Lower lobe of right lung (tissue), 2 donors: ENCODE data around the gene FBXW7. TPM values are rescaled to one million over a fixed set of nuclear protein-coding genes. Genes with fewer than 3 reads are reported as not detected.

Experiments
- ATAC-seq, 2 donors: fragments of 200-7000 bp; cut with Tn5 transposase; one replicate each; pipeline ENCODE4 v1.9.1; 2020 to 2022; ENCODE audit warnings: mild to moderate bottlenecking in 2 of 2, moderate library complexity in 2 of 2
- DNase-seq: peaks from one replicate; pipeline ENCODE4 v3.0.0-alpha.2; 2020
- H3K27ac ChIP-seq: fragments of 200-600 bp; one replicate; pipeline ENCODE4 v1.8.0; 2022
- H3K27me3 ChIP-seq: fragments of 200-600 bp; one replicate; pipeline ENCODE4 v1.8.0; 2022; ENCODE audit warnings: low read depth
- H3K36me3 ChIP-seq: fragments of 200-600 bp; one replicate; pipeline ENCODE4 v1.8.0; 2022; ENCODE audit warnings: mild to moderate bottlenecking
- H3K4me1 ChIP-seq: fragments of 200-600 bp; one replicate; pipeline ENCODE4 v1.8.0; 2022
- H3K4me3 ChIP-seq: fragments of 200-600 bp; one replicate; pipeline ENCODE4 v1.8.0; 2022; ENCODE audit warnings: mild to moderate bottlenecking
- H3K9me3 ChIP-seq: fragments of 200-600 bp; one replicate; pipeline ENCODE4 v1.8.0; 2022
- intact Hi-C: fragments of 100-400 bp; cut with DNase I; formaldehyde crosslinking; loops from one replicate; pipeline ENCODE4 v1.11.0; 2022
- total RNA-seq: library from RNA; stranded (reverse); fragmentation: NEBNext Ultra II Directional; extraction: Animal tissue kit (Norgen Biotek cat#: 25700); gene quantifications from one replicate; pipeline ENCODE4 v1.2.1, GENCODE V29; 2021
- TF ChIP-seq, protein P1 (sequence below): fragments of 200-600 bp; IDR thresholded peaks from one replicate; pipeline ENCODE4 v1.8.0; 2022; ENCODE audit warnings: antibody characterized with exemption, mild to moderate bottlenecking
- donor health status: DM: no; HTN: yes; CAD: no; lungs with severe emphysema.

Gene FBXW7
- total RNA-seq, 1 donor from 2014 or later, result 39.6 TPM

DNA sequence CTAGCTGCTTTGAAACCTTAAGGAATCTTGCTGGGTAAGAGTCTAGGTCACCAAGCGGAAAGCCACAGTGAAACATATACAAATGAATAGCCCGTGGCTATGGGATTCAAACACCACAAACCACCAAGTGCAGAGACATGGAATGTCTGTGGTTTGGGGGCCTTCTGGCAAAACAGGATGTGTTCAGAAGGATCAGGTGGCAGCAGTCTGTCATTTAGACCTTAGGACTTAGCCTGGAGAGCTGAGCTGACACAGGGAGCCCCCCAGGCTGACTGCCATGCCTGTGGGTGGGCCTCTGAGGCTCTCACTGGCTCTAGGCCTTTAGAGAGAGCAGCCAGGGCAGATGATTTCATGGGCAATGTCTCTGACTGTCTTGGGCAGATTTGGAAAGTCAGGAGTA lies 225.6 kb downstream of the FBXW7 start:
- H3K9me3 ChIP-seq, result no peaks in the 10 kb centered on the region
- intact Hi-C loops, result no loop called here
- TF ChIP-seq, protein P1, sequence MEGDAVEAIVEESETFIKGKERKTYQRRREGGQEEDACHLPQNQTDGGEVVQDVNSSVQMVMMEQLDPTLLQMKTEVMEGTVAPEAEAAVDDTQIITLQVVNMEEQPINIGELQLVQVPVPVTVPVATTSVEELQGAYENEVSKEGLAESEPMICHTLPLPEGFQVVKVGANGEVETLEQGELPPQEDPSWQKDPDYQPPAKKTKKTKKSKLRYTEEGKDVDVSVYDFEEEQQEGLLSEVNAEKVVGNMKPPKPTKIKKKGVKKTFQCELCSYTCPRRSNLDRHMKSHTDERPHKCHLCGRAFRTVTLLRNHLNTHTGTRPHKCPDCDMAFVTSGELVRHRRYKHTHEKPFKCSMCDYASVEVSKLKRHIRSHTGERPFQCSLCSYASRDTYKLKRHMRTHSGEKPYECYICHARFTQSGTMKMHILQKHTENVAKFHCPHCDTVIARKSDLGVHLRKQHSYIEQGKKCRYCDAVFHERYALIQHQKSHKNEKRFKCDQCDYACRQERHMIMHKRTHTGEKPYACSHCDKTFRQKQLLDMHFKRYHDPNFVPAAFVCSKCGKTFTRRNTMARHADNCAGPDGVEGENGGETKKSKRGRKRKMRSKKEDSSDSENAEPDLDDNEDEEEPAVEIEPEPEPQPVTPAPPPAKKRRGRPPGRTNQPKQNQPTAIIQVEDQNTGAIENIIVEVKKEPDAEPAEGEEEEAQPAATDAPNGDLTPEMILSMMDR, result no peak
- no peak for ATAC-seq
- no peaks in the 10 kb centered on the region for H3K27me3 ChIP-seq
- no peak overlapping the region for H3K27ac ChIP-seq
- H3K4me1 ChIP-seq, result no peaks in the 10 kb centered on the region
- no peak overlapping the region for H3K4me3 ChIP-seq
- no peaks in the 10 kb centered on the region for H3K36me3 ChIP-seq
- no peak for DNase-seq

DNA sequence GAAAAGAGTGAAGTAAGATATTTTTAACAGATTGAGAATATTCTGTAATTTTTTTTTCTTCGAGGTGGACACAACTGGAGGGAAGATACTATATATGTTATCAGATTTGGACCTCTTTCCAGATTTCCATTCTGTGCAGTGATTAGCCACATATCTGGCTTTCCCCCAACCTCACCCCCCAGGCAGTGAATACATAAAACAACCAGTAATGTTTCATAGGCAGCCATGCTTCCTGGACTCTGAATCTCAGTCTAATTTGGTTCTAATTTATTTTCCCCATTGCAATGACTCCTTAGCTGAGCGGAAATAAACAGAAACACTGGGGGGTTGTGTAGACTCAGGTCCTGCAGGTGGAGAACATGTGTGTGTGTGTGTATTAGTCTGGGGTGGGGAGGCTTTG lies 226.5 kb downstream of the FBXW7 start:
- no peak overlapping the region for H3K4me3 ChIP-seq
- H3K9me3 ChIP-seq, result no peaks in the 10 kb centered on the region
- H3K4me1 ChIP-seq, result no peaks in the 10 kb centered on the region
- no peak overlapping the region for H3K27ac ChIP-seq
- intact Hi-C loops, result no loop called here
- ATAC-seq (no peak), DNase-seq (no peak)
- TF ChIP-seq, protein P1, result no peak
- no peaks in the 10 kb centered on the region for H3K36me3 ChIP-seq
- no peaks in the 10 kb centered on the region for H3K27me3 ChIP-seq

DNA sequence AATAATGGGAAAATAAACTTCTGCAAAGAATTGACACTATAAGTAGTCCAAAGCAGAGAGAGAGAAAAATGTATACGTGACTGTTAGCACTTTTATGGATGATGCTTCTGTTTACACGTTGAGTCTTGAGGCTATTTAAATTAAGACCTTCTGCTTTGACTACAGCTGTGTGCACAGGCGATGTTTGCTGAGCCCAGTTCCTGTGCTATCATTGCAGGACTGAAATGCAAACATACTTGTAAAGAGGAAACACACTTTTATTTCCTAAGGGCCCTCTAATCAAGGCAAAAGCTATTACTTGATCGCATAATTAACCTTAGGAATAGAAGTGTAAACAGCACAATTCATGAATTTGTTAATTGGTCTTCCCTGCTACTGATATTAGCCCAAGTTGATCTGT lies 226.9 kb downstream of the FBXW7 start:
- Histone ChIP-seq H3K4me1 (no peaks in the 10 kb centered on the region), H3K27me3 (no peaks in the 10 kb centered on the region), H3K27ac (no peak overlapping the region), H3K36me3 (no peaks in the 10 kb centered on the region), H3K4me3 (no peak overlapping the region), H3K9me3 (no peaks in the 10 kb centered on the region)
- intact Hi-C loops, result no loop called here
- ATAC-seq, result no peak
- DNase-seq, result no peak
- TF ChIP-seq, protein P1, result no peak

DNA sequence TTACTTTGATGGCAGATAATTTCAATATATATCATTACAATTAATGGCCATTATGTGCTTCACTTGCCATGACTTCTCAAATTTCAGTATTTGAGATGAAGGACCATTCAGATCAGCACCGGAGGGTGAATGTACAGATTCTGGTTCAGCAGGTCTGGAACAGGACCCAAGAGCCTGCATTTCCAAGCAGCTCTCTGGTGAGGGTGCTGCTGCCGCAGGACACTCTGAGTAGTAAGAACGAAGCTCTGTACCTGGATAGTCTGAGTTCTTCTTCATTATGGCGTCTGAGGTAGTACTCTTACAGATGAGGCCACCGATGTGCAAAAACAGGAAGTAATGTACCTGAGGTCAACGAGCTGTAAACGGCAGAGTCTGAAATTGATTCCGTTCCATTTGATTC lies 228.2 kb downstream of the FBXW7 start:
- Histone ChIP-seq H3K9me3 (no peaks in the 10 kb centered on the region), H3K36me3 (no peaks in the 10 kb centered on the region), H3K4me3 (no peak overlapping the region), H3K27ac (no peak overlapping the region), H3K4me1 (no peaks in the 10 kb centered on the region), H3K27me3 (no peaks in the 10 kb centered on the region)
- ATAC-seq, result no peak
- intact Hi-C loops, result no loop called here
- DNase-seq, result no peak
- TF ChIP-seq, protein P1, result no peak

DNA sequence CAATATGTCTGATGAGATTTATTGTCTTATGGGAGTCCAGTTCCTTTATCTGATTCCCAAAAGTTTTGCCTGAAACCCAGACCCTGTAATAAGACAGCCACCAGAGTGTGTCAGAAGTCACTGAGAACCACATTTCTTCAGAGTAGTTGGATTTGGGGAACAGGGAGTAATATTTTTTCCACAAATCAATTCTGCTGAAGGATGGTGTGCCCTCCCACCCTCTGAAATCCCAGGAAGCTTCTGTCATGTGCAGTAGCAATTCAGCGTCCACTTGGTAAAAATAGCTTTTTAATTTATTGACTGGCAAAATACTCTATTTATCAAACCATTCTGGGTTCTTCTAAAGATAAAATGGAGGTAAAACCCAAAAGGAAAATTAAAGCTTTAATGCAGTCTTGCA lies 229.4 kb downstream of the FBXW7 start:
- H3K4me1 ChIP-seq, result no peaks in the 10 kb centered on the region
- H3K36me3 ChIP-seq, result no peaks in the 10 kb centered on the region
- intact Hi-C loops, result no loop called here
- no peaks in the 10 kb centered on the region for H3K9me3 ChIP-seq
- H3K27ac ChIP-seq, result no peak overlapping the region
- DNase-seq (no peak), ATAC-seq (no peak)
- H3K4me3 ChIP-seq, result no peak overlapping the region
- no peaks in the 10 kb centered on the region for H3K27me3 ChIP-seq
- TF ChIP-seq, protein P1, result no peak

DNA sequence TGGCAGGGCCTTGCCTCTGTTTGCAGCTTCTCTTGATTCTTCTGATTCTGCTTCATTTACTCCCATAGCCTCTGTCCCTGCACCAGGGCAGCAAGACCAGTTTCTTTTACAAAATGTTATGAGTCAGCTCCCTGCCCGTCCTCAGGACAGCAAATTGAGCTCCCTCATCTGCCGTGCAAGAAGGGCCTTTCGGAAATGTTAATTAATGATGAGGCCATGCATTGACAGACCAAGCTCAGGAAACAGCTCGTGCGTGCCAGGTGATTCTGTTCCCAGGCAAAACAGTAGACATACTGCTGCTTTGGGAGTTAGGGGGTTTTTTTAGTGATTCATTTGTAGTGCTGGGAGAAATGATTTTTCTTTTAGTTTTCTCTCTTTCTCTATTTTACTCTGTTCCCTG lies 231.7 kb downstream of the FBXW7 start:
- TF ChIP-seq, protein P1, result no peak
- H3K27ac ChIP-seq, result no peak overlapping the region
- ATAC-seq (no peak), DNase-seq (no peak)
- H3K4me3 ChIP-seq, result no peak overlapping the region
- no peaks in the 10 kb centered on the region for H3K27me3 ChIP-seq
- intact Hi-C loops, result no loop called here
- H3K4me1 ChIP-seq, result no peaks in the 10 kb centered on the region
- no peaks in the 10 kb centered on the region for H3K9me3 ChIP-seq
- no peaks in the 10 kb centered on the region for H3K36me3 ChIP-seq
